Aorta (tissue), 5 donors: Measurements from ENCODE around the gene THSD4. TPM values are rescaled to one million over a fixed set of nuclear protein-coding genes. Genes with fewer than 3 reads are reported as not detected.
A peak's percentile ranks its signal among the peaks of the same experiment; 100 is the strongest.

Source experiments
- ATAC-seq: fragments of 200-7000 bp; cut with Tn5 transposase; one replicate; pipeline ENCODE4 v1.9.1; 2022; ENCODE audit warnings: moderate library complexity; ENCODE audit not compliant: low FRiP score
- DNase-seq, 2 donors: peaks; one replicate each; pipeline ENCODE4 v3.0.0-alpha.2; 2020
- H3K27ac ChIP-seq, 2 donors: one replicate each; pipeline ENCODE4 v1.5.1; 2013; ENCODE audit warnings: low read length in 2 of 2, mild to moderate bottlenecking in 2 of 2, moderate library complexity in 2 of 2, control low read depth in 1 of 2, inconsistent platforms in 1 of 2, low read depth in 1 of 2
- H3K27me3 ChIP-seq, 2 donors: one replicate each; pipeline ENCODE4 v1.6.1; 2013; ENCODE audit warnings: control low read depth in 1 of 2, low read length in 1 of 2, mild to moderate bottlenecking in 1 of 2, moderate library complexity in 1 of 2; ENCODE audit not compliant: insufficient read depth in 2 of 2, control insufficient read depth in 1 of 2
- H3K36me3 ChIP-seq, 2 donors: one replicate each; pipeline ENCODE4 v1.6.1; 2013; ENCODE audit warnings: control low read depth in 1 of 2, low read length in 1 of 2, mild to moderate bottlenecking in 1 of 2; ENCODE audit not compliant: insufficient read depth in 2 of 2, control insufficient read depth in 1 of 2
- H3K4me1 ChIP-seq, 2 donors: one replicate each; pipeline ENCODE4 v1.6.1; 2013; ENCODE audit warnings: low read length in 2 of 2, control low read depth in 1 of 2, mild to moderate bottlenecking in 1 of 2, moderate library complexity in 1 of 2; ENCODE audit not compliant: insufficient read depth in 2 of 2, control insufficient read depth in 1 of 2
- H3K4me3 ChIP-seq, 2 donors: one replicate each; pipeline ENCODE4 v1.5.1; 2013; ENCODE audit warnings: low read length in 2 of 2, control low read depth in 1 of 2, mild to moderate bottlenecking in 1 of 2
- H3K9me3 ChIP-seq: one replicate; pipeline ENCODE4 v1.6.1; 2013; ENCODE audit warnings: mild to moderate bottlenecking, low read length; ENCODE audit not compliant: control insufficient read depth
- WGBS, 2 donors: extraction: QIAGEN DNeasy Blood & Tissue Kit; methylation state at CpG; one replicate each; pipeline ENCODE4 v1.1.7; 2013; 5-methylcytosine and 5-hydroxymethylcytosine counted together
- intact Hi-C, 2 donors: fragments of 100-400 bp; cut with DNase I; formaldehyde crosslinking; loops; one replicate each; pipeline versions ENCODE4 v1.14.2 to v1.15.0; 2022
- polyA plus RNA-seq, 2 donors: library from polyadenylated mRNA; stranded (reverse); fragments of 200-250 nt; gene quantifications; one replicate each; pipeline ENCODE4 v1.2.3, GENCODE V29; 2013
- total RNA-seq, 2 donors: library from RNA; stranded (reverse); fragmentation: NEBNext Ultra II Directional; extraction: Animal tissue kit (Norgen Biotek cat#: 25700); gene quantifications; one replicate each; pipeline ENCODE4 v1.2.1, GENCODE V29; 2021
- donor health status: healthy with polysubstance abuse.
- donor health status: Bipolar disorder and iron deficiency.
- donor health status: DM: no; HTN: no; CAD: no.
- donor health status: DM: no; HTN: no; CAD: no.
- donor health status: DM: yes; HTN: yes; CAD: no.

Gene THSD4
- total and polyA plus RNA-seq, 4 donors = 6.3 to 143 (median 30.3) TPM

DNA sequence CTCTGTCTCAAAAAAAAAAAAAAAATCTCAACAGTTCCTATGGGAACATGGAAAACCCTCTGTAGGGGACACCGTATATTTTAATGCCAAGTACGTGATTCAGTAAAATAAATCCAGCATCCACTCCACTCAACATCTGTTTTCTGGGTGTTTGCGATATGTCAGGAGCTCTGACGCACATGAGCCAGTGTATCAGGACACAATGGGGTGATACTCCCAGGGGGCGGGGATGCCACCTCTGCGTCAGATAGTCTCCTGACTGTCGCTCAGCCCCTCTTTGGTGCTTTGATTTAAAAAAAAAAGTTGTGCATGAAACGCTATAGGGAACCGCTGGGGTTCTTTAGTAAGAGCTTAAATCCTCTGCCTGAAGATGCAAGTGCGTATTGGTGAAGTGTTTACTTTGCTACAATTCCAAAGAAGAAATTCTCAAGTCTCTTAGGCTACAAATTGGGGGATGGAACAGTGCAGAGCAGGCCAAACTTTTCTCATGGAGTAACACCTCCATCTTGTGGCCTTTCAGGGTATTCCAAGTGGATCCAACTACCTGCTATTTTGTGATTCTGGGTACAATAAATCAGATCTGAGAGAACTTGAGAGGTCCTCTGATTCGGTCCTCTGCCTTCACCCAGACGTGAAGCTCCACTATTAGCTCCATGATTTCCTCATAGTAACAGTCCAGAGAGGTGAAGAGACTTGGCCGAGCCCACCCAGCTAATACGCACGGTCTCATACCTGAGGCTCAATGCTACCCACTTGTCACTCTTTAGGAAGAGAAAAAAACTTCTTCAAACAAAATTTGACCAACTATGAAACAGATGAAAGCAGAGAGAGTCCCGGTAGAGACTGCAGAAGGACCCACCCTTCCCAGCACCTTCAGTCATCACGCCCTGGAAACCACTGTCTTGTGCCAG lies 685.8 kb downstream of the THSD4 start:
- no peak for DNase-seq
- Histone ChIP-seq H3K27me3 (no peaks in the 10 kb centered on the region), H3K4me3 (no peak overlapping the region), H3K36me3 (no peaks in the 10 kb centered on the region), H3K4me1 (no peaks in the 10 kb centered on the region), H3K9me3 (no peaks in the 10 kb centered on the region), H3K27ac (no peak overlapping the region)
- peak; percentile 87 for ATAC-seq
- intact Hi-C loops = loop anchor here (2.0 to 10.0 kb wide), 6 partner anchors 56 to 829 kb away; no protein-coding TSS in a partner anchor
- 37 to 39% methylated on average over 17 of the region's 17 CpGs for WGBS, 2 donors

DNA sequence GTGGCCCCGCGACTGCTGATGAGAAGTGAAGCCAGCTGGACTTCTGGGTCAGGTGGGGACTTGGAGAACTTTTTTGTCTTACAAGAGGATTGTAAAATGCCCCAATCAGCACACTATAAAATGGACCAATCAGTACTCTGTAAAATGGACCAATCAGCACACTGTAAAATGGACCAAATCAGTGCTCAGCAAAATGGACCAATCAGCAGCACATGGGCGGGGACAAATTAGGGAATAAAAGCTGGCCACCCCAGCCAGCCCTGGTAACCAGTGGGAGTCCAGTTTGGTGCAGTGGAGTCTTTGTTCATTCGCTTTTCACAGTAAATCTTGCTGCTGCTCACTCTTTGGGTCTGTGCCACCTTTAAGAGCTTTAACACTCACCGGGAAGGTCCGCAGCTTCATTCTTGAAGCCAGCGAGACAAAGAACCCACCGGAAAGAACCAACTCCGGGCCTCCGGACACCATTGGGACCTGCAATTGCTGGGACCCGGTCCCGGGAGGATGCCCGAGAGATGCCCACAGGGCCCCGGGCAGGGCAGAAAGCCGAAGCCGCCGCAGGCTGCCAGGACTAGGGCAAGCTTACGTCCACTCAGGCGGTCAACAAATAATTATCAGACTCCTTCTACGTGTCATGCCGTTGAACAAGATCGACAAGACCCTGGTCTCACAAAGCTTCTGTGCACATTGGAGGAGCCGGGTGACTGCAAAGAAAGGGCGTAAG lies 686.8 kb downstream of the THSD4 start:
- ATAC-seq = no peak
- intact Hi-C loops = loop anchor here (2.0 to 10.0 kb wide), 6 partner anchors 57 to 830 kb away; no protein-coding TSS in a partner anchor
- no peak for DNase-seq
- no peak overlapping the region for H3K4me3 ChIP-seq
- no peaks in the 10 kb centered on the region for H3K9me3 ChIP-seq
- no peak overlapping the region for H3K27ac ChIP-seq
- H3K27me3 ChIP-seq = no peaks in the 10 kb centered on the region
- H3K4me1 ChIP-seq = no peaks in the 10 kb centered on the region
- 95% methylated on average over 24 of the region's 24 CpGs for WGBS, 2 donors
- no peaks in the 10 kb centered on the region for H3K36me3 ChIP-seq

GRCh38 chr15:71802770-71803169 lies 687.5 kb downstream of the THSD4 start:
- H3K27me3 ChIP-seq = no peaks in the 10 kb centered on the region
- ATAC-seq (no peak), DNase-seq (no peak)
- H3K27ac ChIP-seq = no peak overlapping the region
- no peaks in the 10 kb centered on the region for H3K9me3 ChIP-seq
- H3K36me3 ChIP-seq = no peaks in the 10 kb centered on the region
- no peak overlapping the region for H3K4me3 ChIP-seq
- no peaks in the 10 kb centered on the region for H3K4me1 ChIP-seq
- WGBS, 2 donors = 76% methylated on average over 20 to 21 of the region's 21 CpGs
- intact Hi-C loops = loop anchor here (5.0 to 10.0 kb wide), 3 partner anchors 270 to 830 kb away; no protein-coding TSS in a partner anchor

DNA sequence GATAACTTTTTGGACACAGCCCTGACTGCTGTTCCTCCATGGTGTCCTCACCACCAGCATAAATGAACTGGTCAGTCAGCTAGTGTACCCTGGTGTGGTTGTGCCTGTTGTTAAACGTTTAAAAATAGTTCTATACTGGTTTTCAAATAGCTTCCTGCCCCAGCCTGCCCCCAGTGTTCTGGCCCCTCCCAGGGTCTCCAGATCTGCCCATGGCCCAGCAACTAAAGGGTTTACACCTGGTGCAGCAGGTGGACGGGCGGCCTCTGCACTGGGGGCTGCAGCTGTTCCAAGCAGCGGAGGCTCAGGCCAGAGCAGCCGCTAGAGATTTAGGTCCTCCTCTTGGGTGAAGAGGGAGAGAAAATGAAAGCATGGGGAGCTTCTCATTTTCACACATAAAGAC lies 689.0 kb downstream of the THSD4 start:
- no peak overlapping the region for H3K4me3 ChIP-seq
- no peaks in the 10 kb centered on the region for H3K36me3 ChIP-seq
- WGBS, 2 donors = 73 to 81% methylated on average over 5 of the region's 5 CpGs
- no peaks in the 10 kb centered on the region for H3K27me3 ChIP-seq
- no peaks in the 10 kb centered on the region for H3K4me1 ChIP-seq
- no peak overlapping the region for H3K27ac ChIP-seq
- H3K9me3 ChIP-seq = no peaks in the 10 kb centered on the region
- ATAC-seq = no peak
- intact Hi-C loops = loop anchor here (5.0 to 10.0 kb wide), 3 partner anchors 272 to 832 kb away; no protein-coding TSS in a partner anchor
- no peak for DNase-seq

DNA sequence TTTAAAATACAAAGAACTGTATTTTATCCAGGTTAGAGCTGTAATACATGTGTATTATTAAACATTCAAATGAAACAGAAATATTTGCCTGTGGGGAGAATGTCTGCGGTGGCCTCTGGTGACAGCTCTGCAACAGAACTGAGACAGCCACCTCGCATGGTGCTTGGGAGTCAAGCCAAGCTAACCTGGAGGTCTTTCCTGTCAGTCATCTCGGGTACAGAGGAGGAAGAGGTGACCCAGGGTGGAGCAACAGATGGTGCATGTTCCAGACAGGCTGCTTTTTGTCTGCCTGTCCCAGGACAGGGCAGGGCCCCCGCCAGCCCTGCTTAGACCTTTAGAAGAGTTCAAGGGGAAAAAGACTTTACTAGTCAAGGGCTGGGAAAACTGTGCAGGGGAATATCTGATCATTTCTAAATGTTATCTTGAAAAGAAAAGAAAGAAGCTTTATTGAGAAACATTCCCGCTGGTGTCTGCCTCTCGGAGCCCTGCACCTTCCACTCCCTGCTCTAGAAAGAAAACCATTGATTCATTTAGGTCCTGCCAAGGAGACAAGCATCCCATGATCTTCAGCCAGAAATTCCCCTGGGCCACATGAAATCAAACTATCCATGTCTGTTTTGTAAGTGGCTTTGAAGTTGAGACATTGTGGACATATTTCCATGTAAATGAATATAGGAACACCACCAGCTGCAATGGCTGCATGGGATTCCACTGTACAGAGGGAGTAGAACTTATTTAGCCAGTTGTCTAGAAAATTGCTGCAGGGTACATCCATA lies 689.6 kb downstream of the THSD4 start:
- intact Hi-C loops = loop anchor here (5.0 to 10.0 kb wide), 3 partner anchors 273 to 833 kb away; no protein-coding TSS in a partner anchor

GRCh38 chr15:71806452-71806931 lies 691.2 kb downstream of the THSD4 start:
- ATAC-seq = peak; percentile 33
- intact Hi-C loops = loop anchor here in 1 of 2 donors (10.0 kb wide), 1 partner anchor 702 kb away; no protein-coding TSS in a partner anchor

More for the DNA sequence above, 689.6 kb downstream of the THSD4 start:
- ATAC-seq (no peak), DNase-seq (no peak)
- Histone ChIP-seq H3K9me3 (no peaks in the 10 kb centered on the region), H3K27ac (no peak overlapping the region), H3K4me1 (no peaks in the 10 kb centered on the region), H3K4me3 (no peak overlapping the region), H3K27me3 (no peaks in the 10 kb centered on the region), H3K36me3 (no peaks in the 10 kb centered on the region)
- 83 to 86% methylated on average over 6 of the region's 6 CpGs for WGBS, 2 donors

DNA sequence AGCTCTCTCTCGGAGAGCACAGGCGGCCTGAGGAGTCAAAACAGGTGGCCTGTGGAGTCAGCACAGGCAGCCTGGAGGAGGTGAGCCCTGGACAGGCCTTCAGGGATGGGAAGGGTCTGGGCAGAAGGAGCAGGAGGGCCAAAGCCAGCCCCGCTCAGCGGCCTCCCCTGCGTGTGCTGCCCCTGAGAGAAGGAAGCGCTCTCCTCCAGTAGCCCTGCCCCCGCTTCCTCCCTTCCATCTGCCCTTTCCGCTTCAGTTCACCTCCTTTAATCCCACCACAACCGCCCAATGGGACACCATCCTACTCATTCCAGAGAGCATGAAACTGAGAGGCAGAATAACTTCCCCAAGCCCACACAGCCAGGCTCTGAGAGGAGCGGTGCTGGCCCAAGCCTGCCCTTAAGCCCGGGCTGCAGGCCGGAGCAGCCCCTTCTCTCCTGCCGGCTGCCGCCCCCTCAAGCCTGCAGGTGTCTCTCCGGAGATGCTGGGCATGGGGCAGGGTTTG lies 691.9 kb downstream of the THSD4 start:
- Histone ChIP-seq H3K27ac (no peak overlapping the region), H3K4me3 (no peak overlapping the region), H3K4me1 (no peaks in the 10 kb centered on the region), H3K9me3 (no peaks in the 10 kb centered on the region), H3K27me3 (no peaks in the 10 kb centered on the region), H3K36me3 (no peaks in the 10 kb centered on the region)
- ATAC-seq = no peak
- DNase-seq = no peak
- 74 to 79% methylated on average over 15 of the region's 15 CpGs for WGBS, 2 donors
- intact Hi-C loops = loop anchor here in 1 of 2 donors (10.0 kb wide), 1 partner anchor 702 kb away; no protein-coding TSS in a partner anchor

More at GRCh38 chr15:71806452-71806931, 691.2 kb downstream of the THSD4 start:
- Histone ChIP-seq H3K27me3 (no peaks in the 10 kb centered on the region), H3K9me3 (no peaks in the 10 kb centered on the region), H3K27ac (peak overlapping the region in 1 of 2 donors; percentile 1), H3K4me1 (no peaks in the 10 kb centered on the region), H3K36me3 (no peaks in the 10 kb centered on the region), H3K4me3 (no peak overlapping the region)
- no peak for DNase-seq
- 14 to 21% methylated on average over 7 of the region's 7 CpGs for WGBS, 2 donors

DNA sequence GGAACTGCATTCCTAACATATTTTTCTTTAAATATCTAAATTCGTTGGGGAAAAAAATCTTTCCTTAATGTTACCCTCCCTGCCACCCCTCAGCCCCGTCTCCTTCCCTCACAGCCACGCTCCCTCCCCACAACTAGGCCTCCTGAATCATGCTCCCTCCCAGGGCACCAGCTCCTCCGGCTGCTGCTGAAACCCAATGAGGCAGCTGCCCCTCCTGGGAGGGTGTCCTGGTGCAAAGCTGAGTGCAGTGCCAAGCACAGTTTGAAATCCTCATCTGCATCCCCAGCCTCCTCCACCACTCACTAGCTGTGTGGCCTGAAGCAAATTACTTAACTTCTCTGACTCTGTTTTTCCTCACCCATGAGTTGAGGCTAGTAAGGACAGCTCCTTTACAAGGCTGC lies 692.4 kb downstream of the THSD4 start:
- WGBS, 2 donors = 9 to 13% methylated on average over 4 of the region's 4 CpGs
- H3K4me1 ChIP-seq = no peaks in the 10 kb centered on the region
- no peak overlapping the region for H3K4me3 ChIP-seq
- DNase-seq (no peak), ATAC-seq (no peak)
- H3K27me3 ChIP-seq = no peaks in the 10 kb centered on the region
- intact Hi-C loops = loop anchor here in 1 of 2 donors (10.0 kb wide), 1 partner anchor 703 kb away; no protein-coding TSS in a partner anchor
- no peaks in the 10 kb centered on the region for H3K36me3 ChIP-seq
- no peak overlapping the region for H3K27ac ChIP-seq
- H3K9me3 ChIP-seq = no peaks in the 10 kb centered on the region
